ENCODE measurements around the gene ANXA2R.
A peak's percentile ranks its signal among the peaks of the same experiment; 100 is the strongest.
"Not testable (repeated sequence)": the region's sequence is repeated elsewhere in the genome, so short reads cannot be mapped to it uniquely, and the experiment has no call there.

The ANXA2R gene

GRCh38 chr5:43040287-43041098 lies at the start of gene ANXA2R:
TSS of gene ANXA2R (minus strand) at chr5:43040319. CDS start at chr5:43040046, 273 bp downstream.
- peak; percentile 96 for DNase-seq (ENCODE audit: low read depth, low spot score)

GRCh38 chr5:43086118-43086908 lies 46.2 kb upstream of the ANXA2R start:
- not testable (repeated sequence) for DNase-seq (ENCODE audit: low read depth, low spot score)

- DNase-seq (ENCODE audit: low read depth, low spot score), result no peak
Observed at GRCh38 chr5:43085453-43085852, 45.3 kb upstream of the ANXA2R start.

GRCh38 chr5:43084468-43084867 lies 44.3 kb upstream of the ANXA2R start:
- not testable (repeated sequence) for DNase-seq (ENCODE audit: low read depth, low spot score)

GRCh38 chr5:43081345-43081744 lies 41.2 kb upstream of the ANXA2R start:
- not testable (repeated sequence) for DNase-seq (ENCODE audit: low read depth, low spot score)

- no peak for DNase-seq (ENCODE audit: low read depth, low spot score)
Observed at GRCh38 chr5:43078956-43079355, 38.8 kb upstream of the ANXA2R start.

- DNase-seq (ENCODE audit: low read depth, low spot score), result not testable (repeated sequence)
Observed at GRCh38 chr5:43077446-43078191, 37.5 kb upstream of the ANXA2R start.

- DNase-seq (ENCODE audit: low read depth, low spot score), result no peak
Observed at GRCh38 chr5:43075319-43076293, 35.5 kb upstream of the ANXA2R start.

GRCh38 chr5:43074987-43075318 lies 34.8 kb upstream of the ANXA2R start:
- DNase-seq (ENCODE audit: low read depth, low spot score), result no peak

GRCh38 chr5:43073597-43074546 lies 33.8 kb upstream of the ANXA2R start:
- peak; percentile 42 for DNase-seq (ENCODE audit: low read depth, low spot score)

- not testable (repeated sequence) for DNase-seq (ENCODE audit: low read depth, low spot score)
Observed at GRCh38 chr5:43069401-43069720, 29.2 kb upstream of the ANXA2R start.

- DNase-seq (ENCODE audit: low read depth, low spot score), result no peak
Observed at GRCh38 chr5:43068037-43068436, 27.9 kb upstream of the ANXA2R start.

GRCh38 chr5:43066799-43067741 lies 27.0 kb upstream of the ANXA2R start:
- peak; percentile 86 for DNase-seq (ENCODE audit: low read depth, low spot score)

- peak; percentile 84 for DNase-seq (ENCODE audit: low read depth, low spot score)
Observed at GRCh38 chr5:43065948-43066798, 26.1 kb upstream of the ANXA2R start.

GRCh38 chr5:43065387-43065947 lies 25.3 kb upstream of the ANXA2R start:
- no peak for DNase-seq (ENCODE audit: low read depth, low spot score)

- DNase-seq (ENCODE audit: low read depth, low spot score), result peak; percentile 59
Observed at GRCh38 chr5:43063721-43064171, 23.6 kb upstream of the ANXA2R start.

GRCh38 chr5:43061352-43062075 lies 21.4 kb upstream of the ANXA2R start:
- no peak for DNase-seq (ENCODE audit: low read depth, low spot score)

Data from ELF-1 (cell line).